BJ (cell line): Measurements from ENCODE around the gene TBC1D20. TPM values are rescaled to one million over a fixed set of nuclear protein-coding genes. Genes with fewer than 3 reads are reported as not detected.

ENCODE experiments used
- CTCF ChIA-PET: fragments of 350-600 bp; formaldehyde crosslinking; extraction: SDS; loops from one replicate; lab custom pipeline; 2021; ENCODE audit warnings: antibody characterized with exemption, inconsistent platforms; lab: Yijun Ruan, JAX
- POLR2A ChIA-PET: fragments of 300-600 bp; sonication (Branson Sonifier 250); formaldehyde crosslinking; extraction: SDS; loops from one replicate; lab custom pipeline; 2021; ENCODE audit warnings: antibody characterized with exemption; lab: Charles Lee
- DNase-seq: peaks from one replicate; pipeline ENCODE4 v3.0.0-alpha.2; 2011; ENCODE audit warnings: low read depth
- H3K27me3 ChIP-seq: 2 replicates; pipeline ENCODE4 v1.6.0; 2011; ENCODE audit warnings: low read length; ENCODE audit not compliant: control insufficient read depth, insufficient read depth
- H3K36me3 ChIP-seq: 2 replicates; pipeline ENCODE4 v1.5.1; 2011; ENCODE audit warnings: low read length; ENCODE audit not compliant: control insufficient read depth, insufficient read depth
- H3K4me3 ChIP-seq: 2 replicates; pipeline ENCODE4 v1.5.1; 2011; ENCODE audit warnings: low read depth, mild to moderate bottlenecking, control low read depth, low read length
- polyA plus RNA-seq: library from polyadenylated mRNA; depleted of rRNA; stranded (reverse); fragments of >200 nt; gene quantifications from 2 replicates; pipeline ENCODE4 v1.2.3, GENCODE V29; 2011
- TF ChIP-seq, protein P1 (sequence below): IDR thresholded peaks from 2 replicates; pipeline ENCODE4 v1.5.1; 2011; ENCODE audit warnings: low read depth, mild to moderate bottlenecking, control low read depth, inconsistent platforms, low read length, moderate library complexity; ENCODE audit not compliant: insufficient read depth

Gene TBC1D20
- polyA plus RNA-seq, 1 experiment = 63.7 TPM

DNA sequence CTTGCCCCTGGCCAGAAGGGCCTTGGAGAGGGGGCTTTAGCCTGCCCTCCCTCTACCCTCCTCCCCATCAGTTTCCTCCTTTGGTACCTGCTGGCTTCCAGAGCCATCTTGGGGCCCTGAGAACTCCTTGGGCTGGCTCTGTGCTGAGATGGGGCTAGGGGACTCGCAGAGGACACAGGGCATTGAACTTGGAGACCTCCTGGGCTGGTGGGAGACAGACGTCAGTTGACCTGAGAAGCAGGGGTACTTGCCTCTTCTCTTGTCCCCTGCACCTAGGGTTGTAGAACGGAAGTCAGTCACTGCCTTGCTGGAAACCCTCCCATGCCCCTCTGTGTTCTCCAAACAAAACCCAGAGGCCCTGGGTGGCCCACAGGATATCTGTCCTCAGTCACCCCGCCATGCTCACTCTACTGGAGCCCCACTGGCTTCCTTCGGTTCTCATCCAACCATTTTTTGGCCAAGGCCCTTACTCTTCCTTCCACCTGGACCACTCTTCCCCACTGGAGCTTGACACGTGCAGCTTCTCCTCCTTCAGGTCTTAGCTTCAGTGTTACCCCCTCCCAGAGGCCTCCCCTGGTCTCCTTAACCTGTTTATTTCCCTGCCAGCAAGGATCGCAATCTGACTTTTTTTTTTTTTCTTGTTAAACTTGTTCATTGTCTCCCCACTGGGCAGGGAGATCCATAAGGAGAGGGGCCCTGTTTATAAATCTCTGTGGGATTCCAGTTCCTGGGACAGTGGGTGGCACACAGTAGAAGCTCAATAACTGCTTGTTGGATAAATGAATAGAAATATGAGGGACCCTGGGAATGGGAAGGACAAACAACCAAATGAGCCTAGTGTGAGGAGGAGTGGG is 53.3 kb downstream of the TBC1D20 start:
- no peak for DNase-seq
- peak overlapping the region; percentile 97 for H3K4me3 ChIP-seq
- H3K36me3 ChIP-seq = peaks cover 1% of the 10 kb centered on the region
- TF ChIP-seq, protein P1, sequence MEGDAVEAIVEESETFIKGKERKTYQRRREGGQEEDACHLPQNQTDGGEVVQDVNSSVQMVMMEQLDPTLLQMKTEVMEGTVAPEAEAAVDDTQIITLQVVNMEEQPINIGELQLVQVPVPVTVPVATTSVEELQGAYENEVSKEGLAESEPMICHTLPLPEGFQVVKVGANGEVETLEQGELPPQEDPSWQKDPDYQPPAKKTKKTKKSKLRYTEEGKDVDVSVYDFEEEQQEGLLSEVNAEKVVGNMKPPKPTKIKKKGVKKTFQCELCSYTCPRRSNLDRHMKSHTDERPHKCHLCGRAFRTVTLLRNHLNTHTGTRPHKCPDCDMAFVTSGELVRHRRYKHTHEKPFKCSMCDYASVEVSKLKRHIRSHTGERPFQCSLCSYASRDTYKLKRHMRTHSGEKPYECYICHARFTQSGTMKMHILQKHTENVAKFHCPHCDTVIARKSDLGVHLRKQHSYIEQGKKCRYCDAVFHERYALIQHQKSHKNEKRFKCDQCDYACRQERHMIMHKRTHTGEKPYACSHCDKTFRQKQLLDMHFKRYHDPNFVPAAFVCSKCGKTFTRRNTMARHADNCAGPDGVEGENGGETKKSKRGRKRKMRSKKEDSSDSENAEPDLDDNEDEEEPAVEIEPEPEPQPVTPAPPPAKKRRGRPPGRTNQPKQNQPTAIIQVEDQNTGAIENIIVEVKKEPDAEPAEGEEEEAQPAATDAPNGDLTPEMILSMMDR = no peak
- CTCF ChIA-PET = no interaction called here
- H3K27me3 ChIP-seq = no peaks in the 10 kb centered on the region
- POLR2A ChIA-PET = no interaction called here

DNA sequence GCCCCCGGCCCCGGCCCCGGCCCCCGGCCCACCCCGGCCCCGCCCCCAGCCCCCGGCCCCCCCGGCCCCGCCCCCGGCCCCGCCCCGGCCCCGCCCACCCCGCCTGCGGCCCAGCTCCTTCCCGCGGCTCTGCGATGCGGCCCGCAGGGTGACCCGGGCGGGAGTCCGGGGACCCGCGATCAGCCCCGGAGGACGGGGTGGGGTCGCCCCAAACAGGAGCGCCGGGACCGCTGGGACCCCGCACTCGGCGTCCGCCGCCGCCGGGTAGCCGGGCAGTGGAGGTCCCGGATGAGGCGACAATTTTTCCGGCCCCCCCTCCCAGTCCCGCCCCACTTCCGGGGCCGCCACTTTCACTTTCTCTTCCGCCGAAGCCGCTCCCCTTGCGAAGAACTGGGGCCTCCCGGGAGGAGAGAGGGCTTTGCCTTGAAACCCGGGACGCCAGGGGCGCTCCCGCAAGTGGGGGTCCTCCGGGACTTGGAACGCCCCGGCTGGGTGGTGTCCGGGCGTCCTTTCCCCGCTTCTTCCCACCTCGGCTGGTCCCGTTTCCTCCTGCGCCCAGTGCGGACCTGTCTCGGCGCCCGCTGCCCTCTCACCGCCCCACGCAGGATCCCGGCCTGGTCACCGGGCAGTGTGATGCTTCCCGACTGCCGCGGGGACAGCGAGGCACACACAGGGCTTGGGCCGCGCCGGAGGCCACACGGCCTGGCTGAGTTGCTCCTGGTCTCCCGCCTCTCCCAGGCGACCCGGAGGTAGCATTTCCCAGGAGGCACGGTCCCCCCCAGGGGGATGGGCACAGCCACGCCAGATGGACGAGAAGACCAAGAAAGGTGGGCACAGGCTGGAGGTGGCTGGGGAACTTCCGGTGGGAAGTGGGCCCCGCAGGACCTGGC is 54.1 kb downstream of the TBC1D20 start, which contains the start of gene RBCK1:
TSS of gene RBCK1 (plus strand) at position 347 of the 890 bp plus-strand sequence. CDS start at position 806, 459 bp downstream.
- Histone ChIP-seq H3K27me3 (no peaks in the 10 kb centered on the region), H3K4me3 (peak within 1 kb of the TSS; percentile 97), H3K36me3 (peaks cover 1% of the 10 kb centered on the region)
- ChIA-PET POLR2A (no interaction called here), CTCF (interaction anchor here (0.7 to 1.3 kb wide), 3 partner anchors 13 to 54 kb away, joined by 3 read pairs; no protein-coding TSS in a partner anchor)
- TF ChIP-seq, protein P1 = no peak
- no peak for DNase-seq

DNA sequence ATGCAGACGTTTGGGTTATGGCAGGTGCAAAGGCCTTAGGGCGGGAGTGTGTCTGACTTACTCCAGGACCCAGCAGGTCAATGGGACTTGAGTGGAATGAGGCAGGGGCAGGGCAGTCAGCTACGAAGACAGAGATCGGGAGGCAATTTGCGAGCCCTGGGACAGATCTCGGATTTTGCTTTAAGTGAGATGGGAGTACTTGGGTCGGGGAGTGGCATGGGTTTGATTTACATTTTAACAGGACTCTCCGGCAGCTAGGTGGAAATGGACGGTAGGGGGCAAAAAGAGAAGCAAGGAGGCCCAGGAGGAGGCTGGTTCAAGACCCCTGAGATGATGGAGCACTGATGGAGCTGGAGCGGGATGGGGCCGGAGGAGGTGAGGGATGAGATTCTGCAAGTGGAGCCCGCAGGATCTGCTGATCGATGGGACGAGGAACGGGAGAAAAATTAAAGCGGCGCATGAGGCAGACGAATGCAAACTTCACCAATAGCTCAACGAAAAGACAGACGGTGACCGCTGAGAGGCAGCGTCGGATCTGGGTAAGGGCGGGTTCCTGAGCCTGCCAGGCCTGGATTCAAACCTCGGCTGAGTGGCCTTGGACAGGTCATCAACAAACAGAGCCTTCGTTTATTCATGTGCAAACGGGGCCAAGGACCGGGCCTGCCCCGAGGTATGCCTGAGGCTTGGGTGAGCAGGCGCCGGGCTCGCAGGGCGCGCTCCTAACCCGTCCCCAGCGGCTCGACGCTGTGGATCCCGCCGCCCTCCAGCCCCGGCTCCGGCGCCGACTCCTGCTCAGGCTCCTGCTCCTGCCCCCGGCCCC is 55.0 kb downstream of the TBC1D20 start:
- TF ChIP-seq, protein P1 = peak; percentile 31; the same call in 1 of the 2 replicates
- CTCF ChIA-PET = interaction anchor here (0.7 to 1.3 kb wide), 3 partner anchors 12 to 53 kb away, joined by 3 read pairs; no protein-coding TSS in a partner anchor
- POLR2A ChIA-PET = no interaction called here
- H3K36me3 ChIP-seq = peaks cover 1% of the 10 kb centered on the region
- DNase-seq = no peak
- H3K27me3 ChIP-seq = no peaks in the 10 kb centered on the region
- peak overlapping the region; percentile 97 for H3K4me3 ChIP-seq

DNA sequence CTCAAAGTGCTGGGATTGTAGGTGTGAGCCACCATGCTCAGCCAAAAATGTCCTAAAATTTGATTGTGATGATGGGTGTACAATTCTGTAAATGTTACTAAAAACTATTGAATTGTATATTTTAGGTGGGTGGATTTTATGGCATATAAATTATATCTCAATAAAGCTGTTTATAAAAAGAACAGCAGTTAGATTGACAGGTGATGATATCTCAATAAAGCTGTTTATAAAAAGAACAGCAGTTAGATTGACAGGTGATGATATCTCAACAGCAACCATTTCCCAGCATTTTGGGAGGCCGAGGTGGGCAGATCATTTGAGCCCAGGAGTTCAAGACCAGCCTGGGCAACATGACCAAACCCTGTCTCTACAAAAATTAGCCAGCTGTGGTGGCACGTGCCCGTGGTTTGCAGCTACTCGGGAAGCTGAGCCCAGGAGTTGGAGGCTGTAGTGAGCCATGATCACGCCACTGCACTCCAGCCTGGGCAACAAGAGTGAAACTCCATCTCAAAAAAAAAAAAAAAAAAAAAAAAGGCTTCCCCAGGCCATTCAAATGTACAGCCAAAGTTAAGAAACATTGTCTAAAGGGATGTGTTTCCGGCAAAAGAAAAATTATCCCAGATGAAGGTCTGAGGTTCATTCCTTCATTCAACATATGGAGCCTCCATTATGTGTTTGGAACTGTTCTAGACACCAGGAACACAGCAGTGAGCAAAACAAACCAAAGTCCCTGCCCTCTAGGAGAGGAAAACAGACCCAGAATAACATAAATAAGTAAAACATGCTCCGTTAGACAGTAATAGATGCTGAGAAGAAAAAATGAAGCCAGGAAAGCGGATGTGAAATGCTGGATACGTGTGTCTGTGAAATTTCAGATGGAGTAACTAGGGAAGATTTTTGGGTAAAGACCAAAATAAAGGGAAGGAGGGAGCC is 55.9 kb downstream of the TBC1D20 start:
- POLR2A ChIA-PET = no interaction called here

More for the DNA sequence above, 55.9 kb downstream of the TBC1D20 start:
- no peak for DNase-seq
- Histone ChIP-seq H3K36me3 (peaks cover 1% of the 10 kb centered on the region; the same call in 1 of the 2 replicates), H3K27me3 (no peaks in the 10 kb centered on the region), H3K4me3 (no peak overlapping the region)
- TF ChIP-seq, protein P1 = no peak
- CTCF ChIA-PET = interaction anchor here (1.1 to 1.3 kb wide), 2 partner anchors 33 to 52 kb away, joined by 3 read pairs; no protein-coding TSS in a partner anchor
